Measurements from ENCODE around the gene ZNF385B. TPM values are rescaled to one million over a fixed set of nuclear protein-coding genes. Genes with fewer than 3 reads are reported as not detected.

The ZNF385B gene
- total and polyA plus RNA-seq, 10 of the 15 experiments (the other 5 are each of a cell fraction or from before 2014, with no cell fraction given) = not detected

GRCh38 chr2:179429060-179429471 lies 432.3 kb downstream of the ZNF385B start:
- intact Hi-C loops (cut with micrococcal nuclease; ENCODE audit: unreplicated experiment) (no loop called here), in situ Hi-C loops (cut with MboI) (loop anchor here (10.0 kb wide), 1 partner anchor 204 kb away; no protein-coding TSS in a partner anchor)
- ChIA-PET RAD21 (ENCODE audit: unreplicated experiment) (no interaction called here), POLR2A (no interaction called here), CTCF (no interaction called here), SMC1A (ENCODE audit: uncharacterized antibody, unreplicated experiment) (no interaction called here)
- Histone ChIP-seq H3K4me2 (ENCODE audit: control insufficient read depth, insufficient read depth) (no peak overlapping the region), H3K27ac (ENCODE audit: control insufficient read depth, insufficient read depth) (no peak overlapping the region), H2AFZ (ENCODE audit: control insufficient read depth, low read depth, low read length) (no peak overlapping the region), H3K4me3 (no peak overlapping the region), H3K79me2 (ENCODE audit: control insufficient read depth, insufficient read depth, low read length) (no peaks in the 10 kb centered on the region), H3K4me1 (ENCODE audit: control insufficient read depth, insufficient read depth, low read length) (no peaks in the 10 kb centered on the region), H3K9me3 (replicated peaks; ENCODE audit: control insufficient read depth, insufficient read depth, low read length) (no peaks in the 10 kb centered on the region), H3K27me3 (replicated peaks in 1 of 2; ENCODE audit: control insufficient read depth in 2 of 2, insufficient read depth in 2 of 2, low read length in 1 of 2) (peaks cover 0 to 1% of the 10 kb centered on the region in 2 experiments; a peak in 1 of 4 replicates), H3K9ac (ENCODE audit: control insufficient read depth, insufficient read depth, low read length) (no peak overlapping the region), H3K36me3 (ENCODE audit: control insufficient read depth in 2 of 2, insufficient read depth in 2 of 2, low read length in 1 of 2) (no peaks in the 10 kb centered on the region), H4K20me1 (ENCODE audit: control insufficient read depth, insufficient read depth) (no peaks in the 10 kb centered on the region)
- no peak for FAIRE-seq
- no peak for DNase-seq (ENCODE audit: low read depth, low spot score)
- ATAC-seq = no peak
- WGBS (ENCODE audit: insufficient coverage, insufficient replicate concordance, low lambda C conversion rate, missing lambda C conversion rate) = 73% methylated on average over 11 of the region's 11 CpGs
- BruUV-seq (replicated peaks) = no TSS peak
- no peak for TF ChIP-seq ESRRA (IDR thresholded peaks at IDR 0.05; ENCODE audit: low read length)
- TF ChIP-seq MYB (IDR thresholded peaks at IDR 0.05; ENCODE audit: borderline replicate concordance, low read depth, low read length) = no peak
- TF ChIP-seq RAD21 (IDR thresholded peaks at IDR 0.05; ENCODE audit: insufficient read depth, low read depth, low read length) = no peak
- no peak for TF ChIP-seq NBN (IDR thresholded peaks at IDR 0.05)
- no peak for TF ChIP-seq ZNF217 (IDR thresholded peaks at IDR 0.05)
- TF ChIP-seq ZBED1 (IDR thresholded peaks at IDR 0.05; ENCODE audit: borderline replicate concordance) = no peak
- no peak for TF ChIP-seq NFYB (IDR thresholded peaks at IDR 0.05; ENCODE audit: insufficient read depth, low read depth, low read length)
- no peak for TF ChIP-seq USF1 (IDR thresholded peaks at IDR 0.05; ENCODE audit: borderline replicate concordance, extremely low read length, insufficient read depth, low read depth, low read length)
- TF ChIP-seq CUX1 (IDR thresholded peaks at IDR 0.05; ENCODE audit: insufficient replicate concordance, low read depth, low read length) = no peak
- TF ChIP-seq CREM (IDR thresholded peaks at IDR 0.05; ENCODE audit: low read depth) = no peak
- TF ChIP-seq ZBTB33 (IDR thresholded peaks at IDR 0.05) = no peak
- TF ChIP-seq CBFB (IDR thresholded peaks at IDR 0.05; ENCODE audit: low read depth) = no peak
- TF ChIP-seq ATF3 (IDR thresholded peaks at IDR 0.05; ENCODE audit: borderline replicate concordance, extremely low read depth, low read depth, low read length) = no peak
- TF ChIP-seq FOS (IDR thresholded peaks at IDR 0.05; ENCODE audit: borderline replicate concordance, extremely low read depth, insufficient read length) = no peak
- no peak for TF ChIP-seq HCFC1 (IDR thresholded peaks at IDR 0.05; ENCODE audit: low read length)
